Measurements from ENCODE around the gene UNC13D. TPM values are rescaled to one million over a fixed set of nuclear protein-coding genes. Genes with fewer than 3 reads are reported as not detected.
A peak's percentile ranks its signal among the peaks of the same experiment; 100 is the strongest.

UNC13D gene
- total and polyA plus RNA-seq, 4 experiments from 2014 or later: 39.6 to 171 (median 120) TPM

DNA sequence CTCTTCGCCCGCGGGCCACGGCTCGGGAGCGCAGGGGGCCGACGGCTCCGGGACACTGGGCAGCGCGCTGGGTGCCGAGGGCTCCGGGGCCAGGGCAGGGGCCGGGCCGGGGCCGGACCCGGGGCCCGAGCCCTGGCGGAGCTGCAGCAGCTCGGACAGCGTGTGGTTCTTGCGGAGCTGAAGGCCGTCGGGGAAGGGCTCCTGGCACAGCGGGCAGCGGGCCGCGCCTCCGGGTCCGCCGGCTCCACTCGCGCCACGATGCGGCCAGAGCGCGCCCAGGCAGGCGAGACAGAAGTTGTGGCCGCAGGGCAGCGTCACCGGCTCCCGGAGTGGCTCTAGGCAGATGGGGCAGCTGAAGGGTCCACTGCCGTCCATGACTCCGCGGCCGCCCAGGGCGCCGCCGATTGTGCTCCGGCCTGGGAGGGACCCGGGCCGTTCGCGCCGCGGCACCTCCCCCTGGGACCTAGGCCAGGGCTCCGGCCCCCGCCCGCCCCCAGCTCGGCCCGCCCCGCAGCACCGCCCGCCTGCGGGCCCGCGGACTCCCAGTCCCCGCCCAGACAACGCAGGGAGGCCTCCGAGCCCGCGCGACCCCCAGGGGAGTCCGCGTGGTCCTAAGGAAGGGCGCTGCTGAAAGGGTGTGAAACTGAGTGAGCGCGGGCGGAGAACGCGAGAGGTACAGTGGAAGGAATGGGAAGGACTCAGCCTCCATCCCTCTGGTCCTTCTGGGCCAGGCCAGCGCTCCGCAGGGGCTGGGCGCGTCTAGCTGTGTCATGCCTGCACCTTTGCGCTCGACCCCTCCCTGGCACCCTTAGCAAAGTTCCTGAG, 34.2 kb upstream of the UNC13D start, which contains the start of gene TRIM47:
TSS of gene TRIM47 (minus strand) at position 408 of the 825 bp plus-strand sequence. CDS start at position 375, 33 bp downstream.
- CTCF ChIA-PET (ENCODE audit: partially characterized antibody): interaction anchor here (0.8 to 14.1 kb wide), 10 partner anchors 11 to 127 kb away, joined by 3 to 266 read pairs (median 6); partner anchors contain the start of genes GALK1, MRPL38, TRIM65 and UNK
- POLR2A ChIA-PET (ENCODE audit: partially characterized antibody): interaction anchor here (0.5 to 16.3 kb wide), 10 partner anchors 8 to 212 kb away, joined by 3 to 563 read pairs (median 5); partner anchors contain the start of genes ACOX1, MRPL38, TEN1 and TRIM65
- peak within 1 kb of the TSS; percentile 61 to 76 for H3K4me3 ChIP-seq (ENCODE audit: low read length in 2 of 2)
- Mint-ChIP-seq H3K4me3 (peak within 1 kb of the TSS; percentile 89 to 95 (median 91)), H3K27ac (peak within 1 kb of the TSS; percentile 88 to 97 (median 94)), H3K9me3 (no peaks in the 10 kb centered on the region), H3K4me1 (peaks cover 24 to 56% (median 40%) of the 10 kb centered on the region in 4 donors), H3K27me3 (no peaks in the 10 kb centered on the region), H3K36me3 (peaks cover 0 to 8% of the 10 kb centered on the region in 2 donors)
- H3K27me3 ChIP-seq (ENCODE audit: insufficient read depth, low read length): no peaks in the 10 kb centered on the region
- DNase-seq: peak in 1 of 5 donors; percentile 14
- H3K27ac ChIP-seq (ENCODE audit: low read depth, low read length): peak within 1 kb of the TSS; percentile 56
- H3K4me1 ChIP-seq (ENCODE audit: insufficient read depth, low read length): peaks cover 58% of the 10 kb centered on the region
- no peaks in the 10 kb centered on the region for H3K36me3 ChIP-seq (ENCODE audit: insufficient read depth, low read length)
- intact Hi-C loops (cut with micrococcal nuclease): no loop called here
- no peaks in the 10 kb centered on the region for H3K9me3 ChIP-seq (ENCODE audit: control insufficient read depth in 1 of 2, low read length in 2 of 2)

- peak overlapping the region; percentile 56 for H3K27ac ChIP-seq (ENCODE audit: low read depth, low read length)
- H3K4me1 Mint-ChIP-seq: peaks cover 26 to 62% (median 45%) of the 10 kb centered on the region in 4 donors
- ChIA-PET POLR2A (ENCODE audit: partially characterized antibody) (interaction anchor here (0.5 to 16.3 kb wide), 13 partner anchors 8 to 682 kb away, joined by 3 to 563 read pairs (median 4); partner anchors contain the start of genes MRPL38, TRIM65, UNC13D and UNK), CTCF (ENCODE audit: partially characterized antibody) (interaction anchor here (0.6 to 14.1 kb wide), 14 partner anchors 10 to 210 kb away, joined by 3 to 266 read pairs (median 4); partner anchors contain the start of genes GALK1, MRPL38, TRIM65 and UNK)
- DNase-seq: peak; percentile 71 to 76 (median 75)
- H3K4me3 ChIP-seq (ENCODE audit: low read length in 2 of 2): peak overlapping the region; percentile 61 to 76
- intact Hi-C loops (cut with micrococcal nuclease): no loop called here
- H3K27me3 Mint-ChIP-seq: no peaks in the 10 kb centered on the region
- H3K9me3 ChIP-seq (ENCODE audit: control insufficient read depth in 1 of 2, low read length in 2 of 2): no peaks in the 10 kb centered on the region
- H3K27ac Mint-ChIP-seq: peak overlapping the region; percentile 88 to 97 (median 94)
- no peaks in the 10 kb centered on the region for H3K36me3 ChIP-seq (ENCODE audit: insufficient read depth, low read length)
- H3K4me3 Mint-ChIP-seq: peak overlapping the region; percentile 89 to 95 (median 91)
- H3K4me1 ChIP-seq (ENCODE audit: insufficient read depth, low read length): peaks cover 64% of the 10 kb centered on the region
- H3K27me3 ChIP-seq (ENCODE audit: insufficient read depth, low read length): no peaks in the 10 kb centered on the region
- H3K9me3 Mint-ChIP-seq: no peaks in the 10 kb centered on the region
- H3K36me3 Mint-ChIP-seq: peaks cover 0 to 8% of the 10 kb centered on the region in 2 donors
Observed at GRCh38 chr17:75877752-75878173, 33.6 kb upstream of the UNC13D start.

GRCh38 chr17:75876938-75877751, 32.9 kb upstream of the UNC13D start:
- POLR2A ChIA-PET (ENCODE audit: partially characterized antibody): interaction anchor here (0.8 to 16.3 kb wide), 9 partner anchors 9 to 681 kb away, joined by 3 to 563 read pairs (median 19); partner anchors contain the start of genes MRPL38, TRIM65, UNC13D and UNK
- Histone ChIP-seq H3K9me3 (ENCODE audit: control insufficient read depth in 1 of 2, low read length in 2 of 2) (no peaks in the 10 kb centered on the region), H3K4me3 (ENCODE audit: low read length in 2 of 2) (peak overlapping the region; percentile 61 to 76), H3K36me3 (ENCODE audit: insufficient read depth, low read length) (no peaks in the 10 kb centered on the region), H3K27me3 (ENCODE audit: insufficient read depth, low read length) (no peaks in the 10 kb centered on the region), H3K27ac (ENCODE audit: low read depth, low read length) (peak overlapping the region; percentile 56), H3K4me1 (ENCODE audit: insufficient read depth, low read length) (peaks cover 64% of the 10 kb centered on the region)
- H3K27ac Mint-ChIP-seq: peak overlapping the region; percentile 91 to 97 (median 94)
- intact Hi-C loops (cut with micrococcal nuclease): loop anchor here (1.0 kb wide), 4 partner anchors 19 to 34 kb away; partner anchors contain the start of genes MRPL38, TRIM65 and WBP2
- DNase-seq: peak in 2 of 5 donors; percentile 21 to 26
- H3K9me3 Mint-ChIP-seq: no peaks in the 10 kb centered on the region
- H3K4me3 Mint-ChIP-seq: peak overlapping the region; percentile 89 to 95 (median 91)
- H3K36me3 Mint-ChIP-seq: peaks cover 0 to 8% of the 10 kb centered on the region in 2 donors
- H3K27me3 Mint-ChIP-seq: no peaks in the 10 kb centered on the region
- CTCF ChIA-PET (ENCODE audit: partially characterized antibody): interaction anchor here (0.6 to 14.1 kb wide), 14 partner anchors 10 to 209 kb away, joined by 3 to 266 read pairs (median 4); partner anchors contain the start of genes GALK1, MRPL38, TRIM65 and UNK
- peaks cover 31 to 63% (median 47%) of the 10 kb centered on the region in 4 donors for H3K4me1 Mint-ChIP-seq

DNA sequence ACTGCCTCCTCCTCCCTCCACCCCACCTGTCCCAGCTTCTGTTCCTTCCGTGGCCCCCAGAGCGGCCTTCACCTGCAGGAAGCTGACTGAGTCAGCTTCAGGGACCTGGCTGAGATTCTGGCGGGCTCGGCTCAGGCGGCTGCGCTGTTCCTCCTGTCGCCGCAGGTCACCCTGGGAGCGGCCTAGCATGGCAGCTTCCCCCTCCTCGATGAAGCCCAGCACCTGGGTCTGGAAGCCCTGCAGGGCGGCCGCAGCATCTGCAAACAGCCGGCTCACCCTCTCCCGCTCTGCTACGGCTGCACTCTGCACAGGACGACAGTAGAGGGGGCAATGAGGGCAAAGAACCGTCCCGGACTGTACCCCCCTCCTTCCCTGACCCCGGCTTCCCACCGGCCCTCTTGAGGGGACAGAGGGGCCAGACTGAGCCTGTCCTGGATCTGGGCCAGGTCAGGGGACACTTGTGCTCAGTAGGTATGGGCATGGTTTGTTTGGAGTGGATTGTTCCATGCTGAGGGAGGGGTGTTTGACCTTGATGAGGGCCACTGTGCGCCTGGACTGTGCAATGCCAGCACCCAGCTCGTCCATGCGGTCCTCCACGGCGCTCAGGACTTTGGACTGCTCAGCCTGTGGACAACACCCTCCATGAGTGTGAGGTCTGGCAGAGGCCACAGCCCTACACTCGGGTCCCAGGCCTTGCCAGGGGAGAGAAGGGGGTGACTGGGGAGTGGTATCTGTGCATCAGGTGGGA, 32.2 kb upstream of the UNC13D start:
- Histone ChIP-seq H3K4me1 (ENCODE audit: insufficient read depth, low read length) (peaks cover 58% of the 10 kb centered on the region), H3K36me3 (ENCODE audit: insufficient read depth, low read length) (no peaks in the 10 kb centered on the region), H3K9me3 (ENCODE audit: control insufficient read depth in 1 of 2, low read length in 2 of 2) (no peaks in the 10 kb centered on the region), H3K27ac (ENCODE audit: low read depth, low read length) (peak overlapping the region; percentile 56), H3K4me3 (ENCODE audit: low read length in 2 of 2) (peak overlapping the region; percentile 61 to 76), H3K27me3 (ENCODE audit: insufficient read depth, low read length) (no peaks in the 10 kb centered on the region)
- DNase-seq: peak; percentile 75 to 91 (median 78)
- Mint-ChIP-seq H3K9me3 (no peaks in the 10 kb centered on the region), H3K27ac (peak overlapping the region; percentile 87 to 97 (median 93)), H3K27me3 (no peaks in the 10 kb centered on the region), H3K4me3 (peak overlapping the region; percentile 89 to 95 (median 91)), H3K4me1 (peaks cover 28 to 56% (median 40%) of the 10 kb centered on the region in 4 donors), H3K36me3 (peaks cover 0 to 8% of the 10 kb centered on the region in 2 donors)
- CTCF ChIA-PET (ENCODE audit: partially characterized antibody): interaction anchor here (0.8 to 14.1 kb wide), 16 partner anchors 9 to 208 kb away, joined by 3 to 266 read pairs (median 5); partner anchors contain the start of genes GALK1, TRIM65, UNC13D and UNK
- intact Hi-C loops (cut with micrococcal nuclease): loop anchor here (1.0 kb wide), 4 partner anchors 20 to 33 kb away; partner anchors contain the start of genes MRPL38, TRIM65 and WBP2
- POLR2A ChIA-PET (ENCODE audit: partially characterized antibody): interaction anchor here (0.8 to 16.3 kb wide), 16 partner anchors 9 to 859 kb away, joined by 3 to 563 read pairs (median 5); partner anchors contain the start of genes ACOX1, MRPL38, TEN1 and TRIM65

GRCh38 chr17:75875940-75876189, 31.7 kb upstream of the UNC13D start:
- Histone ChIP-seq H3K4me1 (ENCODE audit: insufficient read depth, low read length) (peaks cover 57% of the 10 kb centered on the region), H3K9me3 (ENCODE audit: control insufficient read depth in 1 of 2, low read length in 2 of 2) (no peaks in the 10 kb centered on the region), H3K4me3 (ENCODE audit: low read length in 2 of 2) (peak overlapping the region in 1 of 2 donors; percentile 61), H3K36me3 (ENCODE audit: insufficient read depth, low read length) (no peaks in the 10 kb centered on the region), H3K27ac (ENCODE audit: low read depth, low read length) (peak overlapping the region; percentile 56), H3K27me3 (ENCODE audit: insufficient read depth, low read length) (no peaks in the 10 kb centered on the region)
- DNase-seq: no peak
- peak overlapping the region; percentile 87 to 97 (median 93) for H3K27ac Mint-ChIP-seq
- no peaks in the 10 kb centered on the region for H3K9me3 Mint-ChIP-seq
- POLR2A ChIA-PET (ENCODE audit: partially characterized antibody): interaction anchor here (0.8 to 16.3 kb wide), 17 partner anchors 9 to 859 kb away, joined by 3 to 563 read pairs (median 5); partner anchors contain the start of genes ACOX1, MRPL38, TEN1 and TRIM65
- peak overlapping the region; percentile 89 to 95 (median 91) for H3K4me3 Mint-ChIP-seq
- CTCF ChIA-PET (ENCODE audit: partially characterized antibody): interaction anchor here (0.8 to 14.1 kb wide), 11 partner anchors 9 to 112 kb away, joined by 3 to 266 read pairs (median 5); partner anchors contain the start of genes TRIM65, UNC13D, UNK and WBP2
- H3K36me3 Mint-ChIP-seq: peaks cover 0 to 8% of the 10 kb centered on the region in 2 donors
- no peaks in the 10 kb centered on the region for H3K27me3 Mint-ChIP-seq
- H3K4me1 Mint-ChIP-seq: peaks cover 28 to 55% (median 40%) of the 10 kb centered on the region in 4 donors
- intact Hi-C loops (cut with micrococcal nuclease): loop anchor here (1.0 kb wide), 4 partner anchors 20 to 33 kb away; partner anchors contain the start of genes MRPL38, TRIM65 and WBP2
